Endothelial cell (in vitro differentiated cells): ENCODE data around the gene TMEM132D. TPM values are rescaled to one million over a fixed set of nuclear protein-coding genes. Genes with fewer than 3 reads are reported as not detected.

Experiments
- DNase-seq: peaks from one replicate; pipeline ENCODE4 v3.0.0; 2021; ENCODE audit warnings: low spot score
- H3K27ac Mint-ChIP-seq: one replicate; pipeline ENCODE4 v1.8.0; 2021; ENCODE audit warnings: mixed read lengths, inconsistent platforms; ENCODE audit not compliant: unreplicated experiment
- H3K27me3 Mint-ChIP-seq: one replicate; pipeline ENCODE4 v1.8.0; 2021; ENCODE audit warnings: mild to moderate bottlenecking, moderate library complexity, mixed read lengths, inconsistent platforms; ENCODE audit not compliant: unreplicated experiment
- H3K36me3 Mint-ChIP-seq: one replicate; pipeline ENCODE4 v1.8.0; 2021; ENCODE audit warnings: mild to moderate bottlenecking, low read depth, mixed read lengths, inconsistent platforms; ENCODE audit not compliant: unreplicated experiment
- H3K4me1 Mint-ChIP-seq: one replicate; pipeline ENCODE4 v1.8.0; 2021; ENCODE audit warnings: mild to moderate bottlenecking, mixed read lengths, inconsistent platforms; ENCODE audit not compliant: unreplicated experiment
- H3K4me3 Mint-ChIP-seq: one replicate; pipeline ENCODE4 v1.8.0; 2021; ENCODE audit warnings: mild to moderate bottlenecking, mixed read lengths, inconsistent platforms; ENCODE audit not compliant: unreplicated experiment
- H3K9me3 Mint-ChIP-seq: one replicate; pipeline ENCODE4 v1.8.0; 2021; ENCODE audit warnings: mixed read lengths, inconsistent platforms; ENCODE audit not compliant: unreplicated experiment
- CTCF ChIP-seq: fragments of 200-600 bp; sonication (generic); IDR thresholded peaks from one replicate; pipeline ENCODE4 v1.5.0; 2021; ENCODE audit warnings: antibody characterized with exemption; ENCODE audit not compliant: unreplicated experiment
- total RNA-seq: library from RNA; stranded (reverse); fragmentation: NEBNext Ultra II Directional; extraction: Animal tissue kit (Norgen Biotek cat#: 25700); gene quantifications from one replicate; pipeline ENCODE4 v1.2.1, GENCODE V29; 2021; ENCODE audit not compliant: unreplicated experiment

Gene TMEM132D
- total RNA-seq, 1 donor from 2014 or later, result not detected

GRCh38 chr12:129394177-129394825 lies 509.5 kb downstream of the TMEM132D start:
- H3K27me3 Mint-ChIP-seq, result peaks cover 2% of the 10 kb centered on the region
- H3K36me3 Mint-ChIP-seq, result peaks cover 5% of the 10 kb centered on the region
- H3K27ac Mint-ChIP-seq, result no peak overlapping the region
- no peak overlapping the region for H3K4me3 Mint-ChIP-seq
- no peak for TF ChIP-seq CTCF
- no peak for DNase-seq
- peaks cover 8% of the 10 kb centered on the region for H3K9me3 Mint-ChIP-seq
- no peaks in the 10 kb centered on the region for H3K4me1 Mint-ChIP-seq

- H3K27ac Mint-ChIP-seq, result no peak overlapping the region
- no peak for TF ChIP-seq CTCF
- no peak overlapping the region for H3K4me3 Mint-ChIP-seq
- peaks cover 8% of the 10 kb centered on the region for H3K9me3 Mint-ChIP-seq
- peaks cover 2% of the 10 kb centered on the region for H3K27me3 Mint-ChIP-seq
- H3K36me3 Mint-ChIP-seq, result peaks cover 5% of the 10 kb centered on the region
- DNase-seq, result no peak
- no peaks in the 10 kb centered on the region for H3K4me1 Mint-ChIP-seq
Observed at GRCh38 chr12:129393357-129393937, 510.4 kb downstream of the TMEM132D start.

- H3K4me1 Mint-ChIP-seq, result no peaks in the 10 kb centered on the region
- H3K4me3 Mint-ChIP-seq, result no peak overlapping the region
- no peak for TF ChIP-seq CTCF
- H3K27me3 Mint-ChIP-seq, result no peaks in the 10 kb centered on the region
- H3K9me3 Mint-ChIP-seq, result peaks cover 23% of the 10 kb centered on the region
- no peak for DNase-seq
- no peak overlapping the region for H3K27ac Mint-ChIP-seq
- peaks cover 3% of the 10 kb centered on the region for H3K36me3 Mint-ChIP-seq
Observed at GRCh38 chr12:129385637-129385990, 518.2 kb downstream of the TMEM132D start.

- no peaks in the 10 kb centered on the region for H3K27me3 Mint-ChIP-seq
- peaks cover 3% of the 10 kb centered on the region for H3K36me3 Mint-ChIP-seq
- peaks cover 29% of the 10 kb centered on the region for H3K9me3 Mint-ChIP-seq
- no peak overlapping the region for H3K27ac Mint-ChIP-seq
- no peak for TF ChIP-seq CTCF
- DNase-seq, result no peak
- H3K4me1 Mint-ChIP-seq, result no peaks in the 10 kb centered on the region
- no peak overlapping the region for H3K4me3 Mint-ChIP-seq
Observed at GRCh38 chr12:129383956-129384355, 519.9 kb downstream of the TMEM132D start.

GRCh38 chr12:129381715-129382114 lies 522.1 kb downstream of the TMEM132D start:
- no peaks in the 10 kb centered on the region for H3K27me3 Mint-ChIP-seq
- no peak for DNase-seq
- no peak for TF ChIP-seq CTCF
- peaks cover 41% of the 10 kb centered on the region for H3K9me3 Mint-ChIP-seq
- no peak overlapping the region for H3K27ac Mint-ChIP-seq
- H3K36me3 Mint-ChIP-seq, result peaks cover 3% of the 10 kb centered on the region
- H3K4me3 Mint-ChIP-seq, result no peak overlapping the region
- no peaks in the 10 kb centered on the region for H3K4me1 Mint-ChIP-seq
